ENCODE data around the gene KCNA4. TPM values are rescaled to one million over a fixed set of nuclear protein-coding genes. Genes with fewer than 3 reads are reported as not detected.
"Not testable (repeated sequence)": the region's sequence is repeated elsewhere in the genome, so short reads cannot be mapped to it uniquely, and the experiment has no call there.

KCNA4 gene
- total and polyA plus RNA-seq, 8 donors = 0.58 to 2.2 TPM; not detected in 6

DNA sequence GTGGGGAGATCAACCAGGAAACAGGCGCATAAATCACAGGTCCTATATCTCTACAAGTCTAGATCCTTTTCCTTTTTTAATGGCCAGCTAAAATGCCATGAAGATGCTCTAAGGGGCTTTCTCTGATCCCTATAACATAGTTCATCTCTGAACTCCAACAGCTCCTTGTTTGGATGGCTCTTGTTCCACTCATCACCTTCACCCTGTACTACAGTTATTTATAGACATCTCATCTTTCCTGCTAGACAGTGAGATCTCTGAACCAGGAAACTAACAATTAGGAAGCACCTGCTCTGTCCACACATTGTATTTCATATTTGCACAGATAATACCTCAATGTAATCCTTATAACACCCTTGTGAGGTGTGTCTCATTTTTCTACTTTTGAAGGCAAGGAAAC lies 31.6 kb downstream of the KCNA4 start:
- DNase-seq = no peak
- no peak overlapping the region for H3K27ac ChIP-seq
- TF ChIP-seq, protein P1, sequence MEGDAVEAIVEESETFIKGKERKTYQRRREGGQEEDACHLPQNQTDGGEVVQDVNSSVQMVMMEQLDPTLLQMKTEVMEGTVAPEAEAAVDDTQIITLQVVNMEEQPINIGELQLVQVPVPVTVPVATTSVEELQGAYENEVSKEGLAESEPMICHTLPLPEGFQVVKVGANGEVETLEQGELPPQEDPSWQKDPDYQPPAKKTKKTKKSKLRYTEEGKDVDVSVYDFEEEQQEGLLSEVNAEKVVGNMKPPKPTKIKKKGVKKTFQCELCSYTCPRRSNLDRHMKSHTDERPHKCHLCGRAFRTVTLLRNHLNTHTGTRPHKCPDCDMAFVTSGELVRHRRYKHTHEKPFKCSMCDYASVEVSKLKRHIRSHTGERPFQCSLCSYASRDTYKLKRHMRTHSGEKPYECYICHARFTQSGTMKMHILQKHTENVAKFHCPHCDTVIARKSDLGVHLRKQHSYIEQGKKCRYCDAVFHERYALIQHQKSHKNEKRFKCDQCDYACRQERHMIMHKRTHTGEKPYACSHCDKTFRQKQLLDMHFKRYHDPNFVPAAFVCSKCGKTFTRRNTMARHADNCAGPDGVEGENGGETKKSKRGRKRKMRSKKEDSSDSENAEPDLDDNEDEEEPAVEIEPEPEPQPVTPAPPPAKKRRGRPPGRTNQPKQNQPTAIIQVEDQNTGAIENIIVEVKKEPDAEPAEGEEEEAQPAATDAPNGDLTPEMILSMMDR (IDR thresholded peaks at IDR 0.05) = no peak
- TF ChIP-seq EP300 (IDR thresholded peaks at IDR 0.05) (no peak), POLR2AphosphoS5 (IDR thresholded peaks at IDR 0.05) (no peak)
- no peaks in the 10 kb centered on the region for H3K36me3 ChIP-seq
- H3K27me3 ChIP-seq = no peaks in the 10 kb centered on the region
- H3K4me3 ChIP-seq = no peak overlapping the region
- H3K4me1 ChIP-seq = no peaks in the 10 kb centered on the region
- WGBS, 5 donors = 74 to 91% (median 88%) methylated on average over 1 of the region's 1 CpG
- intact Hi-C loops (cut with DNase I; ENCODE audit: low total_unique reads) = no loop called here
- no peaks in the 10 kb centered on the region for H3K9me3 ChIP-seq

DNA sequence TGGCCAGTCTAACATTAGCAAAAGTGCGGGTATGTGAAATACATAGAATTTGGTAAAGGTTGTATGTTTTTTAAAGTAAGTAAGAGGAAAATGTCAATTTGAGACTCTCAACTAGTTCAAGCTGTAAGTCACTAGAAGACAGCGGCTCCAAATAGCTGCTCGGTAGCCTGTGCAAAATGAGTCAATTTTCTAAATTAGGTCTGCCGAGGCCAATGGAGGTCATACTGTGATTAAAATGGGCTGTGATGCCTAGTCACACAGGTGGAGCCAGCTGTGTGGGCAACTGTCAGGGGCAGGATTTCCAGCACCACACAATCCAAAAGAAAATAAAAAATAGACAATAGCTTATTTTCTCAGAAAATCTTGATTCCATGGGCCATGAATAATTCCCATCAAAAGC lies 32.3 kb downstream of the KCNA4 start:
- DNase-seq = no peak
- H3K9me3 ChIP-seq = no peaks in the 10 kb centered on the region
- WGBS, 5 donors = 90 to 92% (median 91%) methylated on average over 4 of the region's 4 CpGs
- H3K36me3 ChIP-seq = no peaks in the 10 kb centered on the region
- no peak overlapping the region for H3K27ac ChIP-seq
- H3K4me3 ChIP-seq = no peak overlapping the region
- TF ChIP-seq EP300 (IDR thresholded peaks at IDR 0.05) (no peak), POLR2AphosphoS5 (IDR thresholded peaks at IDR 0.05) (no peak), POLR2A (IDR thresholded peaks at IDR 0.05) (no peak)
- TF ChIP-seq, protein P1 (IDR thresholded peaks at IDR 0.05) = no peak
- H3K27me3 ChIP-seq = no peaks in the 10 kb centered on the region
- intact Hi-C loops (cut with DNase I; ENCODE audit: low total_unique reads) = no loop called here
- no peaks in the 10 kb centered on the region for H3K4me1 ChIP-seq

DNA sequence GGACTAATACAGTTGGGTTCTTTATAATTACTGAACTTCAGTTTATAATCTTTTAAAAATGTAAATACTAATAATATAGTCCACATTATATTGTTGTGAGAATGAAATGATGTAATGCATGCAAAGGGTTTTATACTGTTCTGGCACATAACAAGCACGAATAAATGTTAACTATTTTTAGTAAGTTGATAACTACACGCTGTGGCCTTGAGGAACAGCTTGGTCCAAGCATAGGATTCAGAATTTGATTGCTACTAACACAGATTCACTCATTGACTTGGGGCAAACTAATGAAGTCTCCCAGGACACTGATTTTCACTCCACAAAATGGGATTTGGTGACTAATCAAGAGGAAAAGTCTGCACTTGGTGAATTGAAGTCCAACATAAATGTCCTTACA lies 38.3 kb downstream of the KCNA4 start:
- no peaks in the 10 kb centered on the region for H3K4me1 ChIP-seq
- 57 to 75% (median 73%) methylated on average over 2 of the region's 2 CpGs for WGBS, 5 donors
- intact Hi-C loops (cut with DNase I; ENCODE audit: low total_unique reads) = no loop called here
- DNase-seq = no peak
- no peaks in the 10 kb centered on the region for H3K36me3 ChIP-seq
- H3K9me3 ChIP-seq = no peaks in the 10 kb centered on the region
- no peaks in the 10 kb centered on the region for H3K27me3 ChIP-seq
- TF ChIP-seq EP300 (IDR thresholded peaks at IDR 0.05) (no peak), POLR2AphosphoS5 (IDR thresholded peaks at IDR 0.05) (no peak), POLR2A (IDR thresholded peaks at IDR 0.05) (no peak)
- TF ChIP-seq, protein P1 (IDR thresholded peaks at IDR 0.05) = no peak
- H3K4me3 ChIP-seq = no peak overlapping the region
- H3K27ac ChIP-seq = no peak overlapping the region

DNA sequence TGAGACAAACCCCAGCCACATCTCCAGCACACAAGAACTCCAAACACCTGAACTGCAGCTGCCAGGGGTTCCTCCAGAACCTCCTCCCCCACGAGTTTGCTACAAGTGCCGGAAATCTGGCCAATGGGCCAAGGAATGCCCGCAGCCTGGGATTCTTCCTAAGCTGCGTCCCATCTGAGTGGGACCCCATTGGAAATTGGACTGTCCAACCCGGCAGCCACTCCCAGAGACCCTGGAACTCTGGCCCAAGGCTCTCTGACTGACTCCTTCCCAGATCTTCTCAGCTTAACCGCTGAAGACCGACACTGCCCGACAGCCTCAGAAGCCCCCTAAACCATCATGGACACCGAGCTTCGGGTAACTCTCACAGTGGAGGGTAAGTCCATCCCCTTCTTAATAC lies 41.2 kb downstream of the KCNA4 start:
- H3K36me3 ChIP-seq; H3K27ac ChIP-seq; H3K4me1 ChIP-seq; H3K27me3 ChIP-seq; DNase-seq; intact Hi-C loops (cut with DNase I; ENCODE audit: low total_unique reads); H3K9me3 ChIP-seq; H3K4me3 ChIP-seq: not testable (repeated sequence)
- WGBS, 5 donors = 91 to 92% (median 91%) methylated on average over 10 of the region's 10 CpGs

DNA sequence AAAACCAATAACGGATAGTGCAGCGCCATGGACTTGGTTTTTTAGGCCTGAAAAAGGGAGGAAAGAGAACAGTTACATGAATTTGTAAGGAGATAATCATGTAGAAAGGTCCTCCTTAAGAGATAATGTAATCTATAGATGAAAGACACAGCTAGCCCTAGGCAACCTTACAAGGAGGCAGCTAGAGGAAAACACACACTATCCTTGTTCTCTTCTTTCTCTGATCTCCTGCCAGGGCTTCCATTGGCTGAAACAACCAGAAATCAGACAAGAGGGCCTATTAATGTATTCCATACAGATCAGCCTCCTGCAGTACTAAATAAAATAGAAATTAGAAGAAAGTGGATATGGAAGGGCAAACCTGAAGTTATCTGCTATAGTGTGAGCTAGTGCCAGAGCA lies 53.0 kb downstream of the KCNA4 start:
- H3K27ac ChIP-seq = no peak overlapping the region
- H3K4me3 ChIP-seq = no peak overlapping the region
- no peak for DNase-seq
- WGBS, 5 donors = 83 to 95% (median 90%) methylated on average over 2 of the region's 2 CpGs
- no peaks in the 10 kb centered on the region for H3K27me3 ChIP-seq
- H3K4me1 ChIP-seq = no peaks in the 10 kb centered on the region
- H3K9me3 ChIP-seq = no peaks in the 10 kb centered on the region
- no peak for TF ChIP-seq POLR2AphosphoS5 (IDR thresholded peaks at IDR 0.05)
- TF ChIP-seq, protein P1 (IDR thresholded peaks at IDR 0.05) = no peak
- TF ChIP-seq EP300 (IDR thresholded peaks at IDR 0.05) = no peak
- no peak for TF ChIP-seq POLR2A (IDR thresholded peaks at IDR 0.05)
- no peaks in the 10 kb centered on the region for H3K36me3 ChIP-seq
- intact Hi-C loops (cut with DNase I; ENCODE audit: low total_unique reads) = no loop called here

Measured in stomach (tissue), 9 donors.